HL-60 (cell line): ENCODE measurements around the gene WDR70.

Source experiments
- DNase-seq, 2 experiments: peaks; one replicate each; pipeline ENCODE4 v3.0.0-alpha.2; 2010 to 2020; ENCODE audit warnings: low read depth in 1 of 2, low spot score in 1 of 2
- H3K27ac ChIP-seq: fragments of 250-450 bp; sonication (Bioruptor Pico); replicated peaks from 2 replicates; pipeline ENCODE4 v1.5.1; 2020; ENCODE audit warnings: mild to moderate bottlenecking, moderate library complexity
- H3K27me3 ChIP-seq: fragments of 250-450 bp; sonication (Bioruptor Pico); 2 replicates; pipeline ENCODE4 v1.5.1; 2021; ENCODE audit warnings: mild to moderate bottlenecking, moderate library complexity; ENCODE audit not compliant: insufficient read depth, poor library complexity, severe bottlenecking
- H3K4me3 ChIP-seq: replicated peaks from 2 replicates; pipeline ENCODE4 v1.5.1; 2011; ENCODE audit warnings: mild to moderate bottlenecking, control low read depth, low read length; ENCODE audit not compliant: insufficient read depth
- GABPA ChIP-seq: IDR thresholded peaks from 2 replicates; pipeline ENCODE4 v1.6.1; 2012; ENCODE audit warnings: low read depth
- POLR2AphosphoS5 ChIP-seq: IDR thresholded peaks from 2 replicates; pipeline ENCODE4 v1.6.1; 2012; ENCODE audit warnings: low read depth
- REST ChIP-seq: IDR thresholded peaks from 2 replicates; pipeline ENCODE4 v1.6.1; 2012; ENCODE audit warnings: low read depth; ENCODE audit not compliant: insufficient replicate concordance
- SPI1 ChIP-seq: IDR thresholded peaks from 2 replicates; pipeline ENCODE4 v1.6.1; 2012; ENCODE audit warnings: low read depth, mild to moderate bottlenecking, borderline replicate concordance
- TF ChIP-seq, protein P1 (sequence below): IDR thresholded peaks from one replicate; pipeline ENCODE4 v1.5.1; 2011; ENCODE audit warnings: low read length, control low read depth, inconsistent platforms; ENCODE audit not compliant: insufficient read depth

The WDR70 gene

DNA sequence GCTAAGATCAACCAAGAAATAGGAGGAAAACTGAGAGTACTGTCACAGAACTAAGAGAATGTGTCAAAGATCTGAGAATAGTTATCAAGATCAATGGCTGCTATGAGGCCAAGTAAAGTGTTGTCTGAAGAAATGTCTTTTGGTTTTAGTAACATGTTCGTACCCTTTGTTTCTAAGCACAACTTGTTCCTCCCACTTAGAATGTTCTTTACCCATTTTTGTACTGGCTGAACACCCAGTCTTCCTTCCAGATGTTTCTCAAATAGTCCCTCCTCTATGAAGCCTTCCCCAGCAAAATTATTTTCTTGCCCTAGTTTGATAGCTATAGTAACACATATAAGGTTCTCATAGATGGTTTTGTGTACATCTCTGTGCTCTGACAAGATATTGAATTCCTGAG, 191.5 kb downstream of the WDR70 start:
- no peak for DNase-seq
- H3K27ac ChIP-seq: no peak overlapping the region
- H3K4me3 ChIP-seq: no peak overlapping the region
- no peaks in the 10 kb centered on the region for H3K27me3 ChIP-seq
- TF ChIP-seq, protein P1, sequence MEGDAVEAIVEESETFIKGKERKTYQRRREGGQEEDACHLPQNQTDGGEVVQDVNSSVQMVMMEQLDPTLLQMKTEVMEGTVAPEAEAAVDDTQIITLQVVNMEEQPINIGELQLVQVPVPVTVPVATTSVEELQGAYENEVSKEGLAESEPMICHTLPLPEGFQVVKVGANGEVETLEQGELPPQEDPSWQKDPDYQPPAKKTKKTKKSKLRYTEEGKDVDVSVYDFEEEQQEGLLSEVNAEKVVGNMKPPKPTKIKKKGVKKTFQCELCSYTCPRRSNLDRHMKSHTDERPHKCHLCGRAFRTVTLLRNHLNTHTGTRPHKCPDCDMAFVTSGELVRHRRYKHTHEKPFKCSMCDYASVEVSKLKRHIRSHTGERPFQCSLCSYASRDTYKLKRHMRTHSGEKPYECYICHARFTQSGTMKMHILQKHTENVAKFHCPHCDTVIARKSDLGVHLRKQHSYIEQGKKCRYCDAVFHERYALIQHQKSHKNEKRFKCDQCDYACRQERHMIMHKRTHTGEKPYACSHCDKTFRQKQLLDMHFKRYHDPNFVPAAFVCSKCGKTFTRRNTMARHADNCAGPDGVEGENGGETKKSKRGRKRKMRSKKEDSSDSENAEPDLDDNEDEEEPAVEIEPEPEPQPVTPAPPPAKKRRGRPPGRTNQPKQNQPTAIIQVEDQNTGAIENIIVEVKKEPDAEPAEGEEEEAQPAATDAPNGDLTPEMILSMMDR: no peak
- TF ChIP-seq POLR2AphosphoS5 (no peak), SPI1 (no peak), GABPA (no peak), REST (no peak)

- Histone ChIP-seq H3K27ac (no peak overlapping the region), H3K27me3 (no peaks in the 10 kb centered on the region), H3K4me3 (no peak overlapping the region)
- TF ChIP-seq REST: no peak
- TF ChIP-seq, protein P1: no peak
- TF ChIP-seq GABPA: no peak
- TF ChIP-seq SPI1: no peak
- TF ChIP-seq POLR2AphosphoS5: no peak
- DNase-seq: no peak
Observed at GRCh38 chr5:37571985-37572384, 192.9 kb downstream of the WDR70 start.

DNA sequence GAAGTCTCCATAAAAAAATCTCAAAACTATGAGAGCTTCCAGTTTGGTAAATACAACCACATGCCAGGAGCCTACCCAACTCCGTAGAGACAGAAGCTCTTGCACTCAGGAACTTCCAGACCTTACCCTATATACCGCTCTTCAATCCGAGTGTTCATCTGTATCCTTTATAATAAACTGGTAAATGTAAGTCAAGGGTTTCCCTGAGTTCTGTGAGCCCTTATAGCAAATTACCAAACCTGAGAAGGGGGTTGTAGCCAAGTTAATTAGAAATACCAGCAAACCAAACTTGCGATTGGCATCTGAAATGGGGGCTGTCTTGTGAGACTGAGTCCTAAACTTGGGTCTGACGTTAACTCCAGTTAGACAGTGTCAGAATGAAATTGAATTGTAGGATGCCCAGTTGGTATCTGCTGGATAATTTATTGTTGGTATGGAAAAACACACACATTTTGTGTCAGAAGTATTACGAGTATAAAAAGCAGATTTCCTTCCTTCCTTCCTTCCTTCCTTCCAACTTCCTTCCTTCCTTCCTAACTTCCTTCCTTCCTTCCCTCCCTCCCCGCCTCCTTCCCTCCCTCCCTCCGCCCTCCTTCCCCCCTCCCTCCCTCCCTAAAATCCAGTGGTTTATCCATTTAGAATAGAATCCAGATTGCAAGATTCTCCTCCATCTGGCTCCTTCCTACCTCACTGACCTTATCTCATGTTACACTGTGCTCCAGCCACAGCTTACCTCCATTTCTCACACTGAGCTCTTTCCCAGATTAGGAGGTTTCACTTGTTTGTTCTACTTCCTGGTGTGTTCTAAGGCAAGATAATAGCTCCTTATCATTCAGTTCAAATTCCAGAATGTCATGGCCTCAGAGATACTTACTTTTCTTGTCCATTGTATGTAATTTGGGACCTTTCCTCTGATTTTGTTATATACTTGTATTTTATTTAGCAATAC, 196.7 kb downstream of the WDR70 start:
- DNase-seq: no peak
- TF ChIP-seq REST (no peak), GABPA (no peak), POLR2AphosphoS5 (no peak), SPI1 (no peak)
- TF ChIP-seq, protein P1: no peak
- no peak overlapping the region for H3K4me3 ChIP-seq
- H3K27me3 ChIP-seq: no peaks in the 10 kb centered on the region
- H3K27ac ChIP-seq: no peak overlapping the region
